Kidney epithelial cell (primary cell): ENCODE data around the gene PRR5L. TPM values are rescaled to one million over a fixed set of nuclear protein-coding genes. Genes with fewer than 3 reads are reported as not detected.

Source experiments
- DNase-seq: peaks from one replicate; pipeline ENCODE4 v3.0.0-alpha.2; 2010; ENCODE audit warnings: low read depth
- H3K27me3 ChIP-seq: 2 replicates; pipeline ENCODE4 v1.6.0; 2011; ENCODE audit warnings: low read length; ENCODE audit not compliant: control insufficient read depth, insufficient read depth
- H3K36me3 ChIP-seq: 2 replicates; pipeline ENCODE4 v1.5.1; 2011; ENCODE audit warnings: low read length; ENCODE audit not compliant: control insufficient read depth, insufficient read depth
- H3K4me3 ChIP-seq: 2 replicates; pipeline ENCODE4 v1.5.1; 2011; ENCODE audit warnings: low read depth, mild to moderate bottlenecking, control low read depth, low read length
- total RNA-seq: library from RNA; depleted of rRNA; stranded (reverse); fragments of >200 nt; gene quantifications from 2 replicates; pipeline ENCODE4 v1.2.3, GENCODE V29; 2015
- TF ChIP-seq, protein P1 (sequence below): IDR thresholded peaks from 2 replicates; pipeline ENCODE4 v1.5.1; 2011; ENCODE audit warnings: mild to moderate bottlenecking, moderate library complexity, low read length, control low read depth, inconsistent platforms; ENCODE audit not compliant: insufficient read depth, poor library complexity, severe bottlenecking

PRR5L gene
- total RNA-seq, 1 donor from 2014 or later: 15.9 TPM

DNA sequence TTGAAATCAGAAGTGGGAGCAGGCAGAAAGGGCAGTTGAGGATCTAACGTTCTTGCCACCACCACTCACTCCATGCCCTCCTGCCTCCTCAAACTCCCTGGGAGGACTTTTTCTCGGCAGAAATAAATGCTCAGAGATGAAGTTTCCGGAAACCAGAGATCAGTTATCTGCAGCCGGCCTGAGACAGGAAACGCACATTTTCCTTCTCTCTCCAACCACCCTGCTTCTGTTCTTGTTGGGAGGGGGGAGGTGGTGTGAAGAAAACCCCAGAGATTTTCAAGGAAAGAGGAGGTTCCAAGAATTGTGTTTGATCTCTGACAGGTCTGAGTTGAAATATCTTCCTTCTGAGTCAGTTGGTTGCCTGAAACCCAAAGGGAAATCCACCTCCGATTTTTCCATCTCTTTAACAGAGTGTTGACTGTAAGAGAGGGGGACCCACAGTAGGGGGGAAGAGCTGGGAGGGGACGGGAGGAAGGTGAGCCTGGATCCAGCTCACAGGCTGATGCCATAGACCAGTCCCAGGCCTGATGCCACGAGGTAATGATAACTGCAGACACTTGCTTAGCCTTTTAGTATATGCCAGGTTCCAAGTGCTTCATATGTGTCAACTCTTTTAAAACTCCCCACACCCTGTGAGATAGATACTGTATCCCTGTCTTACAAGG, 113.2 kb downstream of the PRR5L start:
- H3K4me3 ChIP-seq: no peak overlapping the region
- TF ChIP-seq, protein P1, sequence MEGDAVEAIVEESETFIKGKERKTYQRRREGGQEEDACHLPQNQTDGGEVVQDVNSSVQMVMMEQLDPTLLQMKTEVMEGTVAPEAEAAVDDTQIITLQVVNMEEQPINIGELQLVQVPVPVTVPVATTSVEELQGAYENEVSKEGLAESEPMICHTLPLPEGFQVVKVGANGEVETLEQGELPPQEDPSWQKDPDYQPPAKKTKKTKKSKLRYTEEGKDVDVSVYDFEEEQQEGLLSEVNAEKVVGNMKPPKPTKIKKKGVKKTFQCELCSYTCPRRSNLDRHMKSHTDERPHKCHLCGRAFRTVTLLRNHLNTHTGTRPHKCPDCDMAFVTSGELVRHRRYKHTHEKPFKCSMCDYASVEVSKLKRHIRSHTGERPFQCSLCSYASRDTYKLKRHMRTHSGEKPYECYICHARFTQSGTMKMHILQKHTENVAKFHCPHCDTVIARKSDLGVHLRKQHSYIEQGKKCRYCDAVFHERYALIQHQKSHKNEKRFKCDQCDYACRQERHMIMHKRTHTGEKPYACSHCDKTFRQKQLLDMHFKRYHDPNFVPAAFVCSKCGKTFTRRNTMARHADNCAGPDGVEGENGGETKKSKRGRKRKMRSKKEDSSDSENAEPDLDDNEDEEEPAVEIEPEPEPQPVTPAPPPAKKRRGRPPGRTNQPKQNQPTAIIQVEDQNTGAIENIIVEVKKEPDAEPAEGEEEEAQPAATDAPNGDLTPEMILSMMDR: no peak
- no peaks in the 10 kb centered on the region for H3K27me3 ChIP-seq
- H3K36me3 ChIP-seq: peaks cover 1% of the 10 kb centered on the region
- DNase-seq: no peak

DNA sequence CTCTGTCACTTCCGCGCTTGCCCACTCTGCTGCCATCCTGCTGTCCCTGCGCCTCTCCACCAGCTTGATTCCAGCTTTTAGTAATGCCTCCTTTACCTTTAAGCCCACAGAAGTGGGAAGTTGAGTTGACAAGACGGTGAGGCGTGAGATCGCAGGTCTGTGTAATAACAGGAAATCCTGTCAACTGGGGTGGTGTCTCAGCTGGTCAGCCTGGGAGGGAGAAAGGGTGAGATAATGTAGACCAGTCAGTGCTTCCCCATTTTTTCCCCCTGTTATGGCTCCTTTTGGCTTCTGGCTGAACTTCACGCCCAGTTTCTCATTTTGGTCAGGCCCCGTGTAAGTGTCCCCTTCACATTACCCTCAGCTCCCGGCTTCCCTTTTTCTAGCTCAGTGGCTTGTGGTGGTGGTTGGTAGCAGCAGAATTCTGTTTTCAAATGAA, 115.1 kb downstream of the PRR5L start:
- DNase-seq: no peak
- peaks cover 1% of the 10 kb centered on the region for H3K36me3 ChIP-seq
- no peak overlapping the region for H3K4me3 ChIP-seq
- no peaks in the 10 kb centered on the region for H3K27me3 ChIP-seq
- TF ChIP-seq, protein P1: no peak

DNA sequence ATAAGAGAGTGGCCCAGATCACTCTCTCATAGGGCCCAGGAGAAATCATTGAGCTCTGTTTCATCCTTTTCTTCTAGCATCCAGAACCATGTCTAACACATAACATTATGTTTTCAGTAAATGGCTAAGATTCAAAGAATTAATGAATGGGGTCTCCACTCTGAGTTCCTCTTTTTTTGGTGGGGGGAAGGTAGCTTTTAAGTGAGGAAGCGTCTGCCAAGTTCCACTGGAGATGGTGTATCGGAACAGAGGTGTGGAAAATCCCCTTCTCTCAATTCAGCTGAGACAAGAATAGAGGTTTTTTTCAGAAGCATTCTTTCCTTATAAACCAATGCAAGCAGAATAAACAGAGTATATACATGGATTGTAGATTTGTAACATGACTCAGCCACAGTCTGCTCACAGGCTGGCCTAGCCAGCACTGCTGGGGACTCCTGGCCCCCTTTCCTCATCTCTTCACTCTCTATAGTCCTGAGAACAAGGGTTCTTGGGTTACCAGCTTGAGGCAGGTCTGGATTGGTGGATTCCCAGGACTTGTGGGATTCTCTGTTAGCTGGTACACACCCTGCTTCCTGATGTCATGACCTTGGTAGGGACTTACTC, 116.8 kb downstream of the PRR5L start:
- peaks cover 1% of the 10 kb centered on the region for H3K36me3 ChIP-seq
- TF ChIP-seq, protein P1: no peak
- no peak for DNase-seq

DNA sequence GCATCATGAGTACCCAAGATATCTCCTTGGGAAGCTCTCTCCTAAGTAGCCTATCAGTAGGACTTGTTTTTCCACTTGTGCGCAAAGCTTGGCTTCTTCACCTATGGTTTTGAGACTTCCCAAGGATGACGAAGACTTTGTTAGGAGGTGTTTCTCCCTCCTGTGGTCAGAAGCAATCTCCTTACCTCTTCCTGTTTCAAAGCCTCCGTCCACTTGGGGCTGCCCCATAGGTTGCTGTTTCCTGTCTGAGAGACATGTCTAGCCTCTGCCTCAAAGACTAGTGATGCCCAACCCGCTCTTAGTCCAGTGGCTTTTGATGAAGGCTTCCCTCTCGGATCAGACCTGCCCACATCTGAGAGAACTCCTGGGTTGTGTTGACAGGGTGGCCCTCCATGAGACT, 121.1 kb downstream of the PRR5L start:
- peaks cover 1% of the 10 kb centered on the region for H3K36me3 ChIP-seq
- TF ChIP-seq, protein P1: no peak
- H3K4me3 ChIP-seq: no peak overlapping the region
- no peak for DNase-seq
- H3K27me3 ChIP-seq: no peaks in the 10 kb centered on the region

More for the DNA sequence above, 116.8 kb downstream of the PRR5L start:
- H3K4me3 ChIP-seq: no peak overlapping the region
- no peaks in the 10 kb centered on the region for H3K27me3 ChIP-seq

DNA sequence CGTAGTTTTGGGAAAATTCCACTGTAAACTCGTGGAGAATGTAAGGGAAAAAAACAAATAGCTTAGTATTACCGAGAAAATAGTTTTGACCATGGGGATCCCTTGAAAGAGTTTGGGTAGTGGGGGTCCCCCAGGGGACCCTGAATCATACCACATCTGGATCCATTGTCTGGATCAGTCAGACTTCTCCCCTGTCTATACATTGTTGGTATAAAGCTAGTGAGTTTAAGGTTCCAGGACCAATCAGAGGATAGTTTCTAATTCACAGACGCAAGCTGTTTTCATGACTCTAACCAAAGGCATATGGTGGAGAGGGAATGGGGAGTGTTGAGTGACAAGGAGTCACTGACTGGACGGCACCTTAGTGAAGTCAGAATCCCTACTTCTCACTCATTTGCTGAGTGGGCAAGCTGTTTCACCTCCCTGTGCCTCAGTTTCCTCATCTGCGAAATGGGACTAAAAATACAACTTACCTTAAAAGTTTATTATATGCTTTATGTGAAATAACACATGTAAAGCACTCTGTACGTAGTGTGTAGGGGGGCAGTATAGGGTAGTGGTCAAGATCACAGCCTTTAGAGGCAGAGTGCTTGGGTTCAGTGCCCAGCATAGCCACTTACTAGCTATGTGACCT, 123.8 kb downstream of the PRR5L start:
- TF ChIP-seq, protein P1: no peak
- Histone ChIP-seq H3K4me3 (no peak overlapping the region), H3K36me3 (no peaks in the 10 kb centered on the region), H3K27me3 (no peaks in the 10 kb centered on the region)
- no peak for DNase-seq
